H1 (cell line): ENCODE measurements around the gene STRA8.

Source experiments
- CHD1 ChIP-seq: IDR thresholded peaks from 2 replicates; pipeline ENCODE4 v1.6.1; 2012; ENCODE audit warnings: low read depth, low read length, improper control_type of control experiment
- EZH2 ChIP-seq: fragments of 200-600 bp; sonication (generic); IDR thresholded peaks from 2 replicates; pipeline ENCODE4 v1.7.1; 2012; ENCODE audit warnings: low read depth, mild to moderate bottlenecking, moderate library complexity, low read length, inconsistent platforms; ENCODE audit not compliant: severe bottlenecking
- HDAC2 ChIP-seq, 2 experiments: fragments of 300-600 bp in 1 of 2; sonication (generic) in 1 of 2; IDR thresholded peaks; 2 replicates each; pipeline ENCODE4 v1.6.1; 2011 to 2012; ENCODE audit warnings: low read depth in 2 of 2, low read length in 2 of 2, mild to moderate bottlenecking in 2 of 2, moderate library complexity in 2 of 2, borderline replicate concordance in 1 of 2, inconsistent platforms in 1 of 2
- NRF1 ChIP-seq: IDR thresholded peaks from 2 replicates; pipeline ENCODE4 v1.6.1; 2011; ENCODE audit warnings: mild to moderate bottlenecking, low read depth, low read length, improper control_type of control experiment
- POLR2A ChIP-seq, 2 experiments: IDR thresholded peaks; 1 replicate in 1 of 2; 2 replicates in 1 of 2; pipeline ENCODE4 v1.6.1; 2011; ENCODE audit warnings: low read depth in 2 of 2, low read length in 2 of 2, mild to moderate bottlenecking in 2 of 2; ENCODE audit errors: control extremely low read depth in 1 of 2
- POLR2AphosphoS5 ChIP-seq: IDR thresholded peaks from 2 replicates; pipeline ENCODE4 v1.6.1; 2011; ENCODE audit warnings: low read depth, low read length
- RAD21 ChIP-seq, 2 experiments: IDR thresholded peaks in 1 of 2; conservative IDR thresholded peaks in 1 of 2; 2 replicates each; pipeline ENCODE4 v1.6.1; 2011; ENCODE audit warnings: low read depth in 2 of 2, low read length in 2 of 2, improper control_type of control experiment in 1 of 2, inconsistent platforms in 1 of 2, mild to moderate bottlenecking in 1 of 2, moderate library complexity in 1 of 2
- SP1 ChIP-seq: IDR thresholded peaks from 2 replicates; pipeline ENCODE4 v1.6.1; 2011; ENCODE audit warnings: low read depth, low read length
- SP2 ChIP-seq: IDR thresholded peaks from 2 replicates; pipeline ENCODE4 v1.6.1; 2012; ENCODE audit warnings: mild to moderate bottlenecking, low read length, inconsistent platforms
- TAF1 ChIP-seq: IDR thresholded peaks from 2 replicates; pipeline ENCODE4 v1.6.1; 2011; ENCODE audit warnings: mild to moderate bottlenecking, low read depth, low read length
- YY1 ChIP-seq: IDR thresholded peaks from 2 replicates; pipeline ENCODE4 v1.6.1; 2011; ENCODE audit warnings: low read depth, mild to moderate bottlenecking, low read length
- TF ChIP-seq, protein P1 (sequence below), 3 experiments: IDR thresholded peaks; 1 replicate in 2 of 3; 2 replicates in 1 of 3; pipeline versions ENCODE4 v1.5.1 to v1.6.1; 2011; ENCODE audit warnings: low read length in 3 of 3, mild to moderate bottlenecking in 3 of 3, inconsistent platforms in 2 of 3, low read depth in 1 of 3, moderate library complexity in 1 of 3; ENCODE audit not compliant: insufficient read depth in 1 of 3; ENCODE audit errors: control extremely low read depth in 1 of 3
- TF ChIP-seq, protein P2 (sequence below): IDR thresholded peaks from 2 replicates; pipeline ENCODE4 v1.6.1; 2011; ENCODE audit warnings: low read length, improper control_type of control experiment

DNA sequence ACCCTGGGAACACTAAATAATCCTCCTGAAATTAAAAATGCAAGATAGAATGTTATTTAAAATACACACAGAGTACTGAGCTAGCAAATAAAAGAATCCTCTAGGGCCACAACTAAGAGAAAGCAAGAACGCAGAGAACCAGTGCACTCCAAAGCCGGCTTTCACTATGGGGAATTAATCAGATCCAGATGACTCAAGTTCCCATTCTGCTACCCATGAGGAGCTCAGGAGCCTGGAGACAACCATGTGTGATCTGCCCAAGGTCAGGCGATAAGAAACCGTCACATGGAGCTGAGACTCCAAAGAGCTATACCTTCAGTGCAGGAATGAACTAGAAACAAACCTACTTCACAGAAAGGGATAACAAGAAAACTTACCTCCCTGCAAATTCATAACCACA lies 43.7 kb upstream of the STRA8 start:
- TF ChIP-seq, protein P1, sequence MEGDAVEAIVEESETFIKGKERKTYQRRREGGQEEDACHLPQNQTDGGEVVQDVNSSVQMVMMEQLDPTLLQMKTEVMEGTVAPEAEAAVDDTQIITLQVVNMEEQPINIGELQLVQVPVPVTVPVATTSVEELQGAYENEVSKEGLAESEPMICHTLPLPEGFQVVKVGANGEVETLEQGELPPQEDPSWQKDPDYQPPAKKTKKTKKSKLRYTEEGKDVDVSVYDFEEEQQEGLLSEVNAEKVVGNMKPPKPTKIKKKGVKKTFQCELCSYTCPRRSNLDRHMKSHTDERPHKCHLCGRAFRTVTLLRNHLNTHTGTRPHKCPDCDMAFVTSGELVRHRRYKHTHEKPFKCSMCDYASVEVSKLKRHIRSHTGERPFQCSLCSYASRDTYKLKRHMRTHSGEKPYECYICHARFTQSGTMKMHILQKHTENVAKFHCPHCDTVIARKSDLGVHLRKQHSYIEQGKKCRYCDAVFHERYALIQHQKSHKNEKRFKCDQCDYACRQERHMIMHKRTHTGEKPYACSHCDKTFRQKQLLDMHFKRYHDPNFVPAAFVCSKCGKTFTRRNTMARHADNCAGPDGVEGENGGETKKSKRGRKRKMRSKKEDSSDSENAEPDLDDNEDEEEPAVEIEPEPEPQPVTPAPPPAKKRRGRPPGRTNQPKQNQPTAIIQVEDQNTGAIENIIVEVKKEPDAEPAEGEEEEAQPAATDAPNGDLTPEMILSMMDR (IDR thresholded peaks at IDR 0.05; ENCODE audit: control extremely low read depth in 1 of 3, insufficient read depth in 1 of 3, low read depth in 1 of 3, low read length in 3 of 3) = no peak
- TF ChIP-seq EZH2 (no peak), NRF1 (no peak), RAD21 (IDR thresholded peaks at IDR 0.05 in 1 of 2, conservative IDR thresholded peaks at IDR 0.05 in 1 of 2; ENCODE audit: low read depth in 2 of 2, low read length in 2 of 2) (no peak), YY1 (no peak), POLR2A (IDR thresholded peaks at IDR 0.05; ENCODE audit: control extremely low read depth in 1 of 2, low read depth in 2 of 2, low read length in 2 of 2) (no peak), CHD1 (no peak), SP1 (no peak), TAF1 (no peak), HDAC2 (IDR thresholded peaks at IDR 0.05; ENCODE audit: borderline replicate concordance in 1 of 2, low read depth in 2 of 2, low read length in 2 of 2) (no peak), POLR2AphosphoS5 (no peak), SP2 (no peak)
- TF ChIP-seq, protein P2, sequence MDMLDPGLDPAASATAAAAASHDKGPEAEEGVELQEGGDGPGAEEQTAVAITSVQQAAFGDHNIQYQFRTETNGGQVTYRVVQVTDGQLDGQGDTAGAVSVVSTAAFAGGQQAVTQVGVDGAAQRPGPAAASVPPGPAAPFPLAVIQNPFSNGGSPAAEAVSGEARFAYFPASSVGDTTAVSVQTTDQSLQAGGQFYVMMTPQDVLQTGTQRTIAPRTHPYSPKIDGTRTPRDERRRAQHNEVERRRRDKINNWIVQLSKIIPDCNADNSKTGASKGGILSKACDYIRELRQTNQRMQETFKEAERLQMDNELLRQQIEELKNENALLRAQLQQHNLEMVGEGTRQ = no peak
